HCT116 (cell line): ENCODE measurements around the gene NPIPB8. TPM values are rescaled to one million over a fixed set of nuclear protein-coding genes. Genes with fewer than 3 reads are reported as not detected.
"Not testable (repeated sequence)": the region's sequence is repeated elsewhere in the genome, so short reads cannot be mapped to it uniquely, and the experiment has no call there.

Experiments
- ATAC-seq: fragments of 200-7000 bp; cut with Tn5 transposase; 2 replicates; pipeline ENCODE4 v1.9.1; 2020; ENCODE audit warnings: mild to moderate bottlenecking, moderate library complexity
- BruUV-seq: library from RNA; stranded (reverse); fragments of 400-500 nt; replicated peaks from 2 replicates; lab custom pipeline; 2021; lab: Mats Ljungman, UMichigan
- CTCF ChIA-PET: fragments of 300-600 bp; sonication (Branson Sonifier 250); formaldehyde crosslinking; loops from one replicate; lab custom pipeline; 2021; ENCODE audit warnings: antibody characterized with exemption; lab: Charles Lee
- POLR2A ChIA-PET: fragments of 300-600, 350-600 bp; sonication (Branson Sonifier 250); formaldehyde crosslinking; loops from one replicate; lab custom pipeline; 2021; ENCODE audit warnings: antibody characterized with exemption; lab: Charles Lee
- RAD21 ChIA-PET, 2 experiments: fragments of 300-600 bp; sonication (Branson Sonifier 250); formaldehyde crosslinking; loops; one replicate each; lab custom pipeline; 2023; ENCODE audit warnings: low total read pairs in 2 of 2; ENCODE audit not compliant: uncharacterized antibody in 2 of 2, unreplicated experiment in 2 of 2, low non-redundant PET in 1 of 2; lab: Charles Lee
- DNase-seq: peaks from one replicate; pipeline ENCODE4 v3.0.0-alpha.2; 2010; ENCODE audit warnings: low read depth, low spot score
- H2AFZ ChIP-seq: fragments of 200-600 bp; shearing (Covaris generic), sonication (generic); 2 replicates; pipeline ENCODE4 v1.6.1; 2017; ENCODE audit warnings: low read depth, mixed run types, mixed read lengths, antibody characterized with exemption, low read length; ENCODE audit not compliant: poor library complexity, severe bottlenecking
- H3K27ac ChIP-seq: 2 replicates; pipeline ENCODE4 v1.5.1; 2012; ENCODE audit warnings: low read depth, low read length
- H3K27me3 ChIP-seq: fragments of 200-600 bp; sonication (generic); 2 replicates; pipeline ENCODE4 v1.6.1; 2016; ENCODE audit warnings: mixed run types, low read length, mixed read lengths; ENCODE audit not compliant: insufficient read depth
- H3K36me3 ChIP-seq, 2 experiments: fragments of 200-500 bp in 1 of 2; fragments of 200-600 bp in 1 of 2; sonication (Bioruptor generic) in 1 of 2; sonication (generic) in 1 of 2; 2 replicates each; pipeline versions ENCODE4 v1.5.1 to v1.6.1; 2014 to 2016; ENCODE audit warnings: low read length in 2 of 2, inconsistent platforms in 1 of 2, mixed read lengths in 1 of 2, mixed run types in 1 of 2; ENCODE audit not compliant: insufficient read depth in 2 of 2, control insufficient read depth in 1 of 2
- H3K4me1 ChIP-seq, 2 experiments: fragments of 200-600 bp in 1 of 2; sonication (generic) in 1 of 2; 2 replicates each; pipeline versions ENCODE4 v1.5.1 to v1.6.1; 2012 to 2017; ENCODE audit warnings: low read length in 2 of 2, inconsistent platforms in 1 of 2, mild to moderate bottlenecking in 1 of 2, mixed read lengths in 1 of 2, mixed run types in 1 of 2, moderate library complexity in 1 of 2; ENCODE audit not compliant: insufficient read depth in 2 of 2, control insufficient read depth in 1 of 2
- H3K4me2 ChIP-seq: fragments of 200-600 bp; sonication (generic); 2 replicates; pipeline ENCODE4 v1.6.1; 2017; ENCODE audit warnings: mixed run types, low read length, mixed read lengths
- H3K4me3 ChIP-seq, 2 experiments: fragments of 200-600 bp in 1 of 2; sonication (generic) in 1 of 2; replicated peaks in 1 of 2; 2 replicates each; pipeline ENCODE4 v1.5.1; 2011 to 2016; ENCODE audit warnings: low read length in 2 of 2, control low read depth in 1 of 2, low read depth in 1 of 2, mild to moderate bottlenecking in 1 of 2, mixed read lengths in 1 of 2, mixed run types in 1 of 2
- H3K79me2 ChIP-seq: fragments of 200-600 bp; sonication (generic); 2 replicates; pipeline ENCODE4 v1.6.1; 2017; ENCODE audit warnings: mild to moderate bottlenecking, mixed run types, low read length, moderate library complexity, mixed read lengths; ENCODE audit not compliant: insufficient read depth
- H3K9ac ChIP-seq: fragments of 200-600 bp; sonication (generic); 2 replicates; pipeline ENCODE4 v1.6.1; 2016; ENCODE audit warnings: low read length, mixed read lengths
- H3K9me2 ChIP-seq: fragments of 200-600 bp; sonication (generic), shearing (Covaris generic); 2 replicates; pipeline ENCODE4 v1.6.1; 2017; ENCODE audit warnings: mixed run types, mild to moderate bottlenecking, moderate library complexity; ENCODE audit not compliant: insufficient read depth
- H3K9me3 ChIP-seq, 2 experiments: fragments of 200-500 bp in 1 of 2; fragments of 200-600 bp in 1 of 2; sonication (Bioruptor generic) in 1 of 2; sonication (generic) in 1 of 2; 2 replicates each; pipeline ENCODE4 v1.6.1; 2014 to 2017; ENCODE audit warnings: low read length in 2 of 2, mixed read lengths in 2 of 2, inconsistent platforms in 1 of 2, low read depth in 1 of 2, mild to moderate bottlenecking in 1 of 2, mixed run types in 1 of 2, moderate library complexity in 1 of 2; ENCODE audit not compliant: control insufficient read depth in 1 of 2, insufficient read depth in 1 of 2
- H4K20me1 ChIP-seq: fragments of 200-600 bp; sonication (generic), shearing (Covaris generic); 2 replicates; pipeline ENCODE4 v1.6.1; 2017; ENCODE audit warnings: mixed run types, mild to moderate bottlenecking, moderate library complexity; ENCODE audit not compliant: insufficient read depth
- intact Hi-C: fragments of 100-400 bp; cut with micrococcal nuclease; formaldehyde crosslinking; loops from 2 replicates; pipeline ENCODE4 v1.10.0; 2022
- total RNA-seq: library from RNA; stranded (reverse); gene quantifications from one replicate; pipeline ENCODE4 v1.2.1, GENCODE V29; 2021; ENCODE audit not compliant: unreplicated experiment

Gene NPIPB8
- total RNA-seq, 1 experiment from 2014 or later: 0.79 TPM

- H3K4me2 ChIP-seq, POLR2A ChIA-PET, H3K9ac ChIP-seq, H3K4me3 ChIP-seq, H3K36me3 ChIP-seq, RAD21 ChIA-PET, H2AFZ ChIP-seq, BruUV-seq, H3K4me1 ChIP-seq, CTCF ChIA-PET, H4K20me1 ChIP-seq, H3K27me3 ChIP-seq, H3K79me2 ChIP-seq, ATAC-seq, DNase-seq, intact Hi-C loops, H3K9me3 ChIP-seq, H3K9me2 ChIP-seq, H3K27ac ChIP-seq: not testable (repeated sequence)
These were observed 29.6 kb downstream of the NPIPB8 start for GRCh38 chr16:28667480-28667879.

GRCh38 chr16:28668199-28668598, 30.3 kb downstream of the NPIPB8 start:
- H3K4me3 ChIP-seq, H3K4me2 ChIP-seq, H3K79me2 ChIP-seq, H3K4me1 ChIP-seq, H3K9ac ChIP-seq, intact Hi-C loops, H3K9me3 ChIP-seq, H3K9me2 ChIP-seq, BruUV-seq, POLR2A ChIA-PET, DNase-seq, H3K27me3 ChIP-seq, CTCF ChIA-PET, RAD21 ChIA-PET, H4K20me1 ChIP-seq, H3K27ac ChIP-seq, H3K36me3 ChIP-seq, H2AFZ ChIP-seq: not testable (repeated sequence)
- peak; percentile 47 for ATAC-seq

- H2AFZ ChIP-seq, H3K36me3 ChIP-seq, POLR2A ChIA-PET, H3K9ac ChIP-seq, CTCF ChIA-PET, H3K4me3 ChIP-seq, H3K27ac ChIP-seq, H3K27me3 ChIP-seq, DNase-seq, intact Hi-C loops, H3K4me1 ChIP-seq, RAD21 ChIA-PET, H4K20me1 ChIP-seq, H3K79me2 ChIP-seq, H3K9me2 ChIP-seq, BruUV-seq, H3K4me2 ChIP-seq, H3K9me3 ChIP-seq: not testable (repeated sequence)
- peak; percentile 90 for ATAC-seq
These were observed 50.6 kb downstream of the NPIPB8 start for GRCh38 chr16:28688327-28688952.

GRCh38 chr16:28689425-28689824, 51.6 kb downstream of the NPIPB8 start:
- H2AFZ ChIP-seq, ATAC-seq, H3K36me3 ChIP-seq, CTCF ChIA-PET, H3K9me2 ChIP-seq, H3K4me1 ChIP-seq, H3K27ac ChIP-seq, H3K4me3 ChIP-seq, H3K27me3 ChIP-seq, RAD21 ChIA-PET, H4K20me1 ChIP-seq, H3K9ac ChIP-seq, POLR2A ChIA-PET, H3K4me2 ChIP-seq, intact Hi-C loops, DNase-seq, H3K79me2 ChIP-seq, H3K9me3 ChIP-seq: not testable (repeated sequence)
- TSS peak; percentile 80 for BruUV-seq
